Measurements from ENCODE around the gene ANKRD16. TPM values are rescaled to one million over a fixed set of nuclear protein-coding genes. Genes with fewer than 3 reads are reported as not detected.

ANKRD16 gene
- total RNA-seq, 2 experiments from 2014 or later, result 7.5 to 7.8 TPM

DNA sequence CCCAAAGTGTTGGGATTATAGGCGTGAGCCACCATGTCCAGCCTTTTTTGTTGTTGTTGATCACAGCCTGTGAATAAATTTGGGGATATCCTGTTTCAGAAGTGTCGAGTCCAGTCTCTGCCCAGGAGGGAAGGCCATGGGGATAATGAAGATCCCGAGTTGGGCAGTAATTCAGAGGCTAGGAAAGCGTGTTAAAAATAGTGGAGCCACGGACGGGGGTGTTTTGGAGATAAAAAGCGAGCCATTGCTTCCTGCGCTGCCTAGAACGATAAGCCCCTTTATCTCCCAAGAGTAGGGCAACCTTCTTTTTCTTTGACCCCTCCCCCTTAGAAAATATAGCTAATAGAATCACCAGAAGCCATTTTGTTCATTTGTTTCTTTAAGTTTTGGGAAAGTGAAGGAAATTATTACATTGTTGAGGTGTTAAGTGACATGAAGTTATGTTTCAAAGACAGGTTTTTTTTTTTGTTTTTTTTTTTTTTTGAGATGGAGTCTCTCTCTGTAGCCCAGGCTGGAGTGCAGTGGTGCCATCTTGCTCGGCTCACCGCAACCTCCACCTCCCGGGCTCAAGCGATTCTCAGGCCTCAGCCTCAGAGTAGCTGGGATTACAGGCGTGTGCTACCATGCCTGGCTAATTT is 44.3 kb upstream of the ANKRD16 start:
- intact Hi-C loops (cut with micrococcal nuclease), result no loop called here
- Mint-ChIP-seq H3K4me3 (no peak overlapping the region), H3K4me1 (ENCODE audit: low read depth) (no peaks in the 10 kb centered on the region), H3K27me3 (no peaks in the 10 kb centered on the region), H3K27ac (no peak overlapping the region), H3K36me3 (ENCODE audit: low read depth) (peaks cover 22% of the 10 kb centered on the region), H3K9me3 (no peaks in the 10 kb centered on the region)
- DNase-seq, result no peak
- ChIA-PET CTCF (no interaction called here), POLR2A (interaction anchor here (0.8 to 1.1 kb wide), 2 partner anchors 10 to 325 kb away, joined by 3 read pairs; no protein-coding TSS in a partner anchor)
- no peak for TF ChIP-seq CTCF (IDR thresholded peaks at IDR 0.05)
- ATAC-seq, result no peak

GRCh38 chr10:5932345-5932744 is 42.7 kb upstream of the ANKRD16 start:
- Mint-ChIP-seq H3K27me3 (no peaks in the 10 kb centered on the region), H3K36me3 (ENCODE audit: low read depth) (peaks cover 17% of the 10 kb centered on the region), H3K4me3 (no peak overlapping the region), H3K9me3 (no peaks in the 10 kb centered on the region), H3K27ac (no peak overlapping the region), H3K4me1 (ENCODE audit: low read depth) (no peaks in the 10 kb centered on the region)
- ChIA-PET POLR2A (no interaction called here), CTCF (interaction anchor here (0.9 kb wide), 1 partner anchor 12 kb away, joined by 3 read pairs; no protein-coding TSS in a partner anchor)
- ATAC-seq (no peak), DNase-seq (no peak)
- intact Hi-C loops (cut with micrococcal nuclease), result no loop called here
- no peak for TF ChIP-seq CTCF (IDR thresholded peaks at IDR 0.05)

DNA sequence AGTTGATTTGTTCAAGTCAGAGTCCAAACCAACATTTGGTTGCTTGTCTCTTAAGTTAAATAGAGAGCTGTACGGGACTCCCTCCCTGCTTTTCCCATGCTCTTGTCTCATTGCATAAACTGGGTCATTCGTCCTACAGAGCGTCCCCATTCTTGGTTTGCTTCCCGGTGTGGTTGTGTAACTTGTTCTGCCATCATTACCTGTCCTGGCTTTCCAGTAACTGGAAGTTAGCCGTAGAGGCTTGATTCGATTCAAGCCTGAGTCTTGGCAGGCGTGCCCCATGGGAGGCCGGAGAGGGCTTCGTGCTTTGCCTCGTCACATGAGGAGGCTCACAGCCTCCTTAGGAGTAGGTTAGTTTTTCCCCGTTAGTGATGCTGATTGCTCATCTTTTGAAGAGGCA is 40.6 kb upstream of the ANKRD16 start:
- intact Hi-C loops (cut with micrococcal nuclease), result no loop called here
- ATAC-seq, result no peak
- DNase-seq, result no peak
- ChIA-PET POLR2A (interaction anchor here (0.6 to 0.7 kb wide), 2 partner anchors 39 to 103 kb away, joined by 3 read pairs; no protein-coding TSS in a partner anchor), CTCF (no interaction called here)
- no peak overlapping the region for H3K27ac Mint-ChIP-seq
- no peaks in the 10 kb centered on the region for H3K4me1 Mint-ChIP-seq (ENCODE audit: low read depth)
- no peak overlapping the region for H3K4me3 Mint-ChIP-seq
- no peak for TF ChIP-seq CTCF (IDR thresholded peaks at IDR 0.05)
- H3K36me3 Mint-ChIP-seq (ENCODE audit: low read depth), result peaks cover 20% of the 10 kb centered on the region
- H3K27me3 Mint-ChIP-seq, result no peaks in the 10 kb centered on the region
- H3K9me3 Mint-ChIP-seq, result no peaks in the 10 kb centered on the region

DNA sequence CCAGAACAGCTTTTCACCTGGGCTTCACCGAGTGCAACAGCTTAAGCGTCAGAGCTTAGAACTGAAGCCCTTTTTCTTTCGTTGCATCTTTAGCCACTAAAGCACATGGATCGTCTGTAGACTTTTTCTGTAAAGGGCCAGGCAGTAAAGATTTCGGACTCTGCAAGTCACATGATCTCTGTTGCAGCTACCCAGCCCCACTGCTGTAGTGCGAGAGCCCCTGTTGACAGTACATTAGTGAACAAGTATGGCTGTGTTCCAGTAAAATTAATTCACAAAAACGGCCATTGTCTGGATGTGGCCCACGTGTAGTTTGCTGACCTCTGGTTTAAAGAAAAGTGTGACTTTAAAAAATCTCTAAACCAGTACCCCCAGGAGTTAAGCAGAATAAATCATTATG is 39.7 kb upstream of the ANKRD16 start:
- Mint-ChIP-seq H3K36me3 (ENCODE audit: low read depth) (peaks cover 24% of the 10 kb centered on the region), H3K27ac (no peak overlapping the region), H3K27me3 (no peaks in the 10 kb centered on the region), H3K4me1 (ENCODE audit: low read depth) (no peaks in the 10 kb centered on the region), H3K9me3 (no peaks in the 10 kb centered on the region), H3K4me3 (no peak overlapping the region)
- intact Hi-C loops (cut with micrococcal nuclease), result no loop called here
- ATAC-seq (no peak), DNase-seq (no peak)
- ChIA-PET POLR2A (no interaction called here), CTCF (no interaction called here)
- no peak for TF ChIP-seq CTCF (IDR thresholded peaks at IDR 0.05)

GRCh38 chr10:5927306-5927705 is 37.6 kb upstream of the ANKRD16 start:
- ATAC-seq, result no peak
- ChIA-PET POLR2A (interaction anchor here (0.8 kb wide), 1 partner anchor 9 kb away, joined by 3 read pairs; no protein-coding TSS in a partner anchor), CTCF (no interaction called here)
- Mint-ChIP-seq H3K27ac (no peak overlapping the region), H3K36me3 (ENCODE audit: low read depth) (peaks cover 31% of the 10 kb centered on the region), H3K27me3 (no peaks in the 10 kb centered on the region), H3K4me1 (ENCODE audit: low read depth) (no peaks in the 10 kb centered on the region), H3K4me3 (no peak overlapping the region), H3K9me3 (no peaks in the 10 kb centered on the region)
- intact Hi-C loops (cut with micrococcal nuclease), result no loop called here
- TF ChIP-seq CTCF (IDR thresholded peaks at IDR 0.05), result no peak
- no peak for DNase-seq
